HCT116 (cell line): ENCODE measurements around the gene ELOB.

Source experiments
- CTCF ChIP-seq, 3 experiments: fragments of 200-600 bp in 1 of 3; sonication (generic) in 1 of 3; IDR thresholded peaks in 2 of 3; conservative IDR thresholded peaks in 1 of 3; 2 replicates each; pipeline ENCODE4 v1.5.1; 2012 to 2017; ENCODE audit warnings: low read depth in 2 of 3, low read length in 2 of 3, antibody characterized with exemption in 1 of 3, borderline replicate concordance in 1 of 3, control low read depth in 1 of 3, mild to moderate bottlenecking in 1 of 3, mixed read lengths in 1 of 3, mixed run types in 1 of 3, moderate library complexity in 1 of 3; ENCODE audit not compliant: insufficient read depth in 1 of 3
- EZH2 ChIP-seq: fragments of 200-600 bp; sonication (generic); IDR thresholded peaks from 2 replicates; pipeline ENCODE4 v1.6.1; 2017; ENCODE audit warnings: antibody characterized with exemption, mixed run types
- EZH2phosphoT487 ChIP-seq: fragments of 200-600 bp; IDR thresholded peaks from 2 replicates; pipeline ENCODE4 v1.6.1; 2018; ENCODE audit warnings: antibody characterized with exemption, borderline replicate concordance
- JUND ChIP-seq: IDR thresholded peaks from 2 replicates; pipeline ENCODE4 v1.6.1; 2012
- POLR2A ChIP-seq: IDR thresholded peaks from 2 replicates; pipeline ENCODE4 v1.7.0; 2011; ENCODE audit warnings: borderline replicate concordance; ENCODE audit not compliant: insufficient read depth, insufficient read length; ENCODE audit errors: extremely low read depth
- POLR2AphosphoS5 ChIP-seq: IDR thresholded peaks from 2 replicates; pipeline ENCODE4 v1.6.1; 2011; ENCODE audit warnings: mild to moderate bottlenecking, low read depth, low read length, moderate library complexity
- RAD21 ChIP-seq: IDR thresholded peaks from 2 replicates; pipeline ENCODE4 v1.6.1; 2012; ENCODE audit warnings: low read depth, mild to moderate bottlenecking
- SP1 ChIP-seq: IDR thresholded peaks from 2 replicates; pipeline ENCODE4 v1.6.1; 2012; ENCODE audit warnings: low read depth
- SRF ChIP-seq: IDR thresholded peaks from 2 replicates; pipeline ENCODE4 v1.6.1; 2012; ENCODE audit warnings: low read depth
- ZNF274 ChIP-seq: fragments of 200-500 bp; sonication (Bioruptor generic); IDR thresholded peaks from 2 replicates; pipeline ENCODE4 v1.6.1; 2014; ENCODE audit warnings: mild to moderate bottlenecking, low read depth, low read length, inconsistent platforms
- TF ChIP-seq, protein P1 (sequence below): IDR thresholded peaks from 2 replicates; pipeline ENCODE4 v1.6.1; 2012; ENCODE audit warnings: low read depth

- TF ChIP-seq ZNF274 (no peak), SRF (no peak), POLR2A (no peak), POLR2AphosphoS5 (no peak), RAD21 (no peak), CTCF (IDR thresholded peaks at IDR 0.05 in 2 of 3, conservative IDR thresholded peaks at IDR 0.05 in 1 of 3; ENCODE audit: borderline replicate concordance in 1 of 3, insufficient read depth in 1 of 3, low read depth in 2 of 3, low read length in 2 of 3) (no peak), SP1 (no peak), JUND (no peak), EZH2phosphoT487 (no peak), EZH2 (no peak)
- TF ChIP-seq, protein P1, sequence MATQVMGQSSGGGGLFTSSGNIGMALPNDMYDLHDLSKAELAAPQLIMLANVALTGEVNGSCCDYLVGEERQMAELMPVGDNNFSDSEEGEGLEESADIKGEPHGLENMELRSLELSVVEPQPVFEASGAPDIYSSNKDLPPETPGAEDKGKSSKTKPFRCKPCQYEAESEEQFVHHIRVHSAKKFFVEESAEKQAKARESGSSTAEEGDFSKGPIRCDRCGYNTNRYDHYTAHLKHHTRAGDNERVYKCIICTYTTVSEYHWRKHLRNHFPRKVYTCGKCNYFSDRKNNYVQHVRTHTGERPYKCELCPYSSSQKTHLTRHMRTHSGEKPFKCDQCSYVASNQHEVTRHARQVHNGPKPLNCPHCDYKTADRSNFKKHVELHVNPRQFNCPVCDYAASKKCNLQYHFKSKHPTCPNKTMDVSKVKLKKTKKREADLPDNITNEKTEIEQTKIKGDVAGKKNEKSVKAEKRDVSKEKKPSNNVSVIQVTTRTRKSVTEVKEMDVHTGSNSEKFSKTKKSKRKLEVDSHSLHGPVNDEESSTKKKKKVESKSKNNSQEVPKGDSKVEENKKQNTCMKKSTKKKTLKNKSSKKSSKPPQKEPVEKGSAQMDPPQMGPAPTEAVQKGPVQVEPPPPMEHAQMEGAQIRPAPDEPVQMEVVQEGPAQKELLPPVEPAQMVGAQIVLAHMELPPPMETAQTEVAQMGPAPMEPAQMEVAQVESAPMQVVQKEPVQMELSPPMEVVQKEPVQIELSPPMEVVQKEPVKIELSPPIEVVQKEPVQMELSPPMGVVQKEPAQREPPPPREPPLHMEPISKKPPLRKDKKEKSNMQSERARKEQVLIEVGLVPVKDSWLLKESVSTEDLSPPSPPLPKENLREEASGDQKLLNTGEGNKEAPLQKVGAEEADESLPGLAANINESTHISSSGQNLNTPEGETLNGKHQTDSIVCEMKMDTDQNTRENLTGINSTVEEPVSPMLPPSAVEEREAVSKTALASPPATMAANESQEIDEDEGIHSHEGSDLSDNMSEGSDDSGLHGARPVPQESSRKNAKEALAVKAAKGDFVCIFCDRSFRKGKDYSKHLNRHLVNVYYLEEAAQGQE: no peak
Observed at GRCh38 chr16:2814551-2815298, 37.6 kb upstream of the ELOB start.
